Loucy (cell line): ENCODE results near the gene FGF2.

Experiments used
- H2AFZ ChIP-seq: fragments of 200-600 bp; sonication (generic); 2 replicates; pipeline ENCODE4 v1.6.0; 2016; ENCODE audit warnings: antibody characterized with exemption, mild to moderate bottlenecking, low read length, moderate library complexity
- H3F3A ChIP-seq: fragments of 200-600 bp; 2 replicates; pipeline ENCODE4 v1.6.0; 2016; ENCODE audit warnings: antibody characterized with exemption, low read depth, mild to moderate bottlenecking
- H3K27me3 ChIP-seq: fragments of 200-600 bp; sonication (generic); 2 replicates; pipeline ENCODE4 v1.6.1; 2014; ENCODE audit warnings: low read length, mild to moderate bottlenecking; ENCODE audit not compliant: insufficient read depth, poor library complexity, severe bottlenecking
- H3K36me3 ChIP-seq: fragments of 200-600 bp; sonication (generic); 2 replicates; pipeline ENCODE4 v1.6.1; 2016; ENCODE audit warnings: low read length; ENCODE audit not compliant: insufficient read depth
- H3K4me1 ChIP-seq: fragments of 200-600 bp; sonication (generic); 2 replicates; pipeline ENCODE4 v1.5.1; 2014; ENCODE audit warnings: low read length, mild to moderate bottlenecking; ENCODE audit not compliant: insufficient read depth, poor library complexity, severe bottlenecking
- H3K4me2 ChIP-seq: fragments of 200-600 bp; sonication (generic); 2 replicates; pipeline ENCODE4 v1.6.0; 2014; ENCODE audit warnings: antibody characterized with exemption, low read length, low read depth, mild to moderate bottlenecking; ENCODE audit not compliant: poor library complexity, severe bottlenecking
- H3K4me3 ChIP-seq: fragments of 200-600 bp; sonication (generic); 2 replicates; pipeline ENCODE4 v1.5.1; 2014; ENCODE audit warnings: low read length, mild to moderate bottlenecking, mixed read lengths; ENCODE audit not compliant: poor library complexity, severe bottlenecking
- H3K79me2 ChIP-seq: fragments of 200-600 bp; sonication (generic); 2 replicates; pipeline ENCODE4 v1.6.1; 2014; ENCODE audit warnings: low read length; ENCODE audit not compliant: insufficient read depth
- H3K9ac ChIP-seq: fragments of 200-600 bp; sonication (generic); 2 replicates; pipeline ENCODE4 v1.6.0; 2014; ENCODE audit warnings: mild to moderate bottlenecking, low read depth, low read length, moderate library complexity; ENCODE audit not compliant: poor library complexity, severe bottlenecking
- H3K9me2 ChIP-seq: fragments of 200-600 bp; sonication (generic); replicated peaks from 2 replicates; pipeline ENCODE4 v1.6.1; 2016; ENCODE audit warnings: low read depth, low read length, mixed read lengths
- H3K9me3 ChIP-seq: fragments of 200-600 bp; sonication (generic); 2 replicates; pipeline ENCODE4 v1.6.1; 2014; ENCODE audit warnings: mild to moderate bottlenecking, antibody characterized with exemption, low read length, low read depth; ENCODE audit not compliant: insufficient read depth
- H4K20me1 ChIP-seq: fragments of 200-600 bp; sonication (generic); 2 replicates; pipeline ENCODE4 v1.6.0; 2014; ENCODE audit warnings: antibody characterized with exemption, low read length, mild to moderate bottlenecking; ENCODE audit not compliant: insufficient read depth, poor library complexity, severe bottlenecking
- CTCF ChIP-seq: fragments of 200-600 bp; sonication (generic); conservative IDR thresholded peaks from 2 replicates; pipeline ENCODE4 v1.5.1; 2014; ENCODE audit warnings: mild to moderate bottlenecking, antibody characterized with exemption, low read length
- EZH2phosphoT487 ChIP-seq: fragments of 200-600 bp; IDR thresholded peaks from 2 replicates; pipeline ENCODE4 v1.6.1; 2018; ENCODE audit warnings: antibody characterized with exemption, mild to moderate bottlenecking, moderate library complexity, borderline replicate concordance

FGF2 gene

GRCh38 chr4:122873146-122873545 is 46.5 kb downstream of the FGF2 start:
- Histone ChIP-seq H4K20me1 (no peaks in the 10 kb centered on the region), H3K9ac (no peak overlapping the region), H3K79me2 (no peaks in the 10 kb centered on the region), H3K4me3 (no peak overlapping the region), H2AFZ (no peak overlapping the region), H3K4me2 (no peak overlapping the region), H3F3A (no peaks in the 10 kb centered on the region), H3K9me2 (no peaks in the 10 kb centered on the region), H3K36me3 (no peaks in the 10 kb centered on the region), H3K4me1 (no peaks in the 10 kb centered on the region), H3K27me3 (peaks cover 10% of the 10 kb centered on the region), H3K9me3 (no peaks in the 10 kb centered on the region)
- TF ChIP-seq EZH2phosphoT487 = no peak
- no peak for TF ChIP-seq CTCF

- no peaks in the 10 kb centered on the region for H3K4me1 ChIP-seq
- no peak overlapping the region for H3K9ac ChIP-seq
- no peaks in the 10 kb centered on the region for H4K20me1 ChIP-seq
- H3K9me2 ChIP-seq = no peaks in the 10 kb centered on the region
- no peak overlapping the region for H3K4me2 ChIP-seq
- no peak overlapping the region for H2AFZ ChIP-seq
- TF ChIP-seq CTCF (no peak), EZH2phosphoT487 (no peak)
- no peaks in the 10 kb centered on the region for H3F3A ChIP-seq
- no peaks in the 10 kb centered on the region for H3K79me2 ChIP-seq
- peaks cover 10% of the 10 kb centered on the region for H3K27me3 ChIP-seq
- H3K36me3 ChIP-seq = no peaks in the 10 kb centered on the region
- H3K9me3 ChIP-seq = no peaks in the 10 kb centered on the region
- H3K4me3 ChIP-seq = no peak overlapping the region
Measured at GRCh38 chr4:122873821-122874593, 47.4 kb downstream of the FGF2 start.

GRCh38 chr4:122875949-122876348 is 49.3 kb downstream of the FGF2 start:
- Histone ChIP-seq H3F3A (no peaks in the 10 kb centered on the region), H3K9ac (no peak overlapping the region), H3K9me3 (no peaks in the 10 kb centered on the region), H3K4me1 (no peaks in the 10 kb centered on the region), H3K4me3 (no peak overlapping the region), H4K20me1 (no peaks in the 10 kb centered on the region), H3K9me2 (no peaks in the 10 kb centered on the region), H3K27me3 (peaks cover 10% of the 10 kb centered on the region), H3K4me2 (no peak overlapping the region), H3K36me3 (no peaks in the 10 kb centered on the region), H3K79me2 (no peaks in the 10 kb centered on the region), H2AFZ (no peak overlapping the region)
- TF ChIP-seq CTCF (no peak), EZH2phosphoT487 (no peak)
